ENCODE measurements around the gene ITGB1BP1. TPM values are rescaled to one million over a fixed set of nuclear protein-coding genes. Genes with fewer than 3 reads are reported as not detected.
A peak's percentile ranks its signal among the peaks of the same experiment; 100 is the strongest.

The ITGB1BP1 gene
- total and polyA plus RNA-seq, 2 of the 13 experiments (the other 11 are each of a cell fraction or from before 2014, with no cell fraction given), result 106 to 108 TPM

DNA sequence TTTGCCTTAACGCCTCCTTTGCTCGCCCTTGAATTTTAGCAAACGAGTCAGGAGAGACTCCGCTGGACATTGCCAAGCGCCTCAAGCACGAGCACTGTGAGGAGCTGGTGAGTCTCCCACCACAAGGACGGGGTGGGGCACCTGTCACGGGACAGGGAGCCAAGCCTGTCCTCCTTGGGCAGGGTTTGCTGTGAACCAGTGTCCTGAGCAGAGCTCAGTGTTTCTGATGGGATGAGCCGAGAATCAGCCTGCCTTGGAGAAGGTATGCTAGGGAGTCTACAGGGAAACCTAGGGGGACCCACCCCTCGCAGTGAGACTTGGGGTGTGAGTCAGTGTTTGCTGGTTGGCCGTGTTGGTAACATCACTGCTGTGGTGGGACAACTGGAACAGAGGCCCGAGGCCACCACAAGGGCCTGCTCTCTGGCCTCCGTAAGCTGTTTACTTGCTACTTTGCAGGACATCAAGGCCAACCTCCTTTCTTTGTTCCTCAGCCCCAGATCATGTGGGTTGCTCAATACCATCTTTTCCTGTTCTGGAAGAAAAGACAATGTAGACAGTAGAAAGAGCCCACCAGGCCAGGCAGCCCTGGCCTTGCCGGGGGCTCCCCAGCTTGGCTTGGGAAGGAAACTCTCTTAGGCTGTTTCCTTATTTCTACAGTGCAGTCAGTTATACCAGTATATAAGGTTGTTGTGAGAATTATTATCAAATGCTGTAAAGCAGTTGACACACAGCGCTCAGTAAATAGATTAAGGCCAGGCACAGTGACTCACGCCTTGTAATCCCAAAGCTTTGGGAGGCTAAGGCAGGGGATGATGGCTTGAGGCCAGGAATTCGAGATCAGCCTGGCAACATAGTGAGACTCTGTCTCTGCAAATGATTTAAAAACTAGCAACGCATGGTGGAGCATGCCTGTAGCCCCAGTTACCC lies 42.4 kb downstream of the ITGB1BP1 start (continued):
- TF ChIP-seq, protein P1, sequence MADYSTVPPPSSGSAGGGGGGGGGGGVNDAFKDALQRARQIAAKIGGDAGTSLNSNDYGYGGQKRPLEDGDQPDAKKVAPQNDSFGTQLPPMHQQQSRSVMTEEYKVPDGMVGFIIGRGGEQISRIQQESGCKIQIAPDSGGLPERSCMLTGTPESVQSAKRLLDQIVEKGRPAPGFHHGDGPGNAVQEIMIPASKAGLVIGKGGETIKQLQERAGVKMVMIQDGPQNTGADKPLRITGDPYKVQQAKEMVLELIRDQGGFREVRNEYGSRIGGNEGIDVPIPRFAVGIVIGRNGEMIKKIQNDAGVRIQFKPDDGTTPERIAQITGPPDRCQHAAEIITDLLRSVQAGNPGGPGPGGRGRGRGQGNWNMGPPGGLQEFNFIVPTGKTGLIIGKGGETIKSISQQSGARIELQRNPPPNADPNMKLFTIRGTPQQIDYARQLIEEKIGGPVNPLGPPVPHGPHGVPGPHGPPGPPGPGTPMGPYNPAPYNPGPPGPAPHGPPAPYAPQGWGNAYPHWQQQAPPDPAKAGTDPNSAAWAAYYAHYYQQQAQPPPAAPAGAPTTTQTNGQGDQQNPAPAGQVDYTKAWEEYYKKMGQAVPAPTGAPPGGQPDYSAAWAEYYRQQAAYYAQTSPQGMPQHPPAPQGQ (CRISPR knock-in tag; IDR thresholded peaks at IDR 0.05; ENCODE audit: borderline replicate concordance), result no peak
- TF ChIP-seq ATM (IDR thresholded peaks at IDR 0.05; ENCODE audit: borderline replicate concordance) (no peak), WIZ (CRISPR knock-in tag; IDR thresholded peaks at IDR 0.05) (no peak), ZNF3 (CRISPR knock-in tag; IDR thresholded peaks at IDR 0.05) (no peak), PRPF4 (IDR thresholded peaks at IDR 0.05; ENCODE audit: low read depth, low read length, poor library complexity, severe bottlenecking) (no peak), ATF7 (IDR thresholded peaks at IDR 0.05) (no peak), ATF7 (CRISPR knock-in tag; IDR thresholded peaks at IDR 0.05) (no peak), HNRNPUL1 (IDR thresholded peaks at IDR 0.05; ENCODE audit: low read depth, low read length) (no peak), SMC3 (IDR thresholded peaks at IDR 0.05; ENCODE audit: low read length) (peak; percentile 16; the same call in 1 of the 2 replicates), PHB2 (IDR thresholded peaks at IDR 0.05; ENCODE audit: partially characterized antibody) (no peak), TCF7L2 (IDR thresholded peaks at IDR 0.05; ENCODE audit: low read depth, low read length) (no peak), NFYB (CRISPR knock-in tag; IDR thresholded peaks at IDR 0.05) (no peak), SIN3A (IDR thresholded peaks at IDR 0.05; ENCODE audit: borderline replicate concordance, low read depth, low read length) (no peak), NR2C2 (CRISPR knock-in tag; IDR thresholded peaks at IDR 0.05; ENCODE audit: borderline replicate concordance) (no peak)
- TF ChIP-seq, protein P2, sequence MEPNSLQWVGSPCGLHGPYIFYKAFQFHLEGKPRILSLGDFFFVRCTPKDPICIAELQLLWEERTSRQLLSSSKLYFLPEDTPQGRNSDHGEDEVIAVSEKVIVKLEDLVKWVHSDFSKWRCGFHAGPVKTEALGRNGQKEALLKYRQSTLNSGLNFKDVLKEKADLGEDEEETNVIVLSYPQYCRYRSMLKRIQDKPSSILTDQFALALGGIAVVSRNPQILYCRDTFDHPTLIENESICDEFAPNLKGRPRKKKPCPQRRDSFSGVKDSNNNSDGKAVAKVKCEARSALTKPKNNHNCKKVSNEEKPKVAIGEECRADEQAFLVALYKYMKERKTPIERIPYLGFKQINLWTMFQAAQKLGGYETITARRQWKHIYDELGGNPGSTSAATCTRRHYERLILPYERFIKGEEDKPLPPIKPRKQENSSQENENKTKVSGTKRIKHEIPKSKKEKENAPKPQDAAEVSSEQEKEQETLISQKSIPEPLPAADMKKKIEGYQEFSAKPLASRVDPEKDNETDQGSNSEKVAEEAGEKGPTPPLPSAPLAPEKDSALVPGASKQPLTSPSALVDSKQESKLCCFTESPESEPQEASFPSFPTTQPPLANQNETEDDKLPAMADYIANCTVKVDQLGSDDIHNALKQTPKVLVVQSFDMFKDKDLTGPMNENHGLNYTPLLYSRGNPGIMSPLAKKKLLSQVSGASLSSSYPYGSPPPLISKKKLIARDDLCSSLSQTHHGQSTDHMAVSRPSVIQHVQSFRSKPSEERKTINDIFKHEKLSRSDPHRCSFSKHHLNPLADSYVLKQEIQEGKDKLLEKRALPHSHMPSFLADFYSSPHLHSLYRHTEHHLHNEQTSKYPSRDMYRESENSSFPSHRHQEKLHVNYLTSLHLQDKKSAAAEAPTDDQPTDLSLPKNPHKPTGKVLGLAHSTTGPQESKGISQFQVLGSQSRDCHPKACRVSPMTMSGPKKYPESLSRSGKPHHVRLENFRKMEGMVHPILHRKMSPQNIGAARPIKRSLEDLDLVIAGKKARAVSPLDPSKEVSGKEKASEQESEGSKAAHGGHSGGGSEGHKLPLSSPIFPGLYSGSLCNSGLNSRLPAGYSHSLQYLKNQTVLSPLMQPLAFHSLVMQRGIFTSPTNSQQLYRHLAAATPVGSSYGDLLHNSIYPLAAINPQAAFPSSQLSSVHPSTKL (CRISPR knock-in tag; IDR thresholded peaks at IDR 0.05), result peak; percentile 93
- TF ChIP-seq, protein P3, sequence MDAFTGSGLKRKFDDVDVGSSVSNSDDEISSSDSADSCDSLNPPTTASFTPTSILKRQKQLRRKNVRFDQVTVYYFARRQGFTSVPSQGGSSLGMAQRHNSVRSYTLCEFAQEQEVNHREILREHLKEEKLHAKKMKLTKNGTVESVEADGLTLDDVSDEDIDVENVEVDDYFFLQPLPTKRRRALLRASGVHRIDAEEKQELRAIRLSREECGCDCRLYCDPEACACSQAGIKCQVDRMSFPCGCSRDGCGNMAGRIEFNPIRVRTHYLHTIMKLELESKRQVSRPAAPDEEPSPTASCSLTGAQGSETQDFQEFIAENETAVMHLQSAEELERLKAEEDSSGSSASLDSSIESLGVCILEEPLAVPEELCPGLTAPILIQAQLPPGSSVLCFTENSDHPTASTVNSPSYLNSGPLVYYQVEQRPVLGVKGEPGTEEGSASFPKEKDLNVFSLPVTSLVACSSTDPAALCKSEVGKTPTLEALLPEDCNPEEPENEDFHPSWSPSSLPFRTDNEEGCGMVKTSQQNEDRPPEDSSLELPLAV (CRISPR knock-in tag; conservative IDR thresholded peaks at IDR 0.05; ENCODE audit: low read depth), result no peak
- TF ChIP-seq, protein P4, sequence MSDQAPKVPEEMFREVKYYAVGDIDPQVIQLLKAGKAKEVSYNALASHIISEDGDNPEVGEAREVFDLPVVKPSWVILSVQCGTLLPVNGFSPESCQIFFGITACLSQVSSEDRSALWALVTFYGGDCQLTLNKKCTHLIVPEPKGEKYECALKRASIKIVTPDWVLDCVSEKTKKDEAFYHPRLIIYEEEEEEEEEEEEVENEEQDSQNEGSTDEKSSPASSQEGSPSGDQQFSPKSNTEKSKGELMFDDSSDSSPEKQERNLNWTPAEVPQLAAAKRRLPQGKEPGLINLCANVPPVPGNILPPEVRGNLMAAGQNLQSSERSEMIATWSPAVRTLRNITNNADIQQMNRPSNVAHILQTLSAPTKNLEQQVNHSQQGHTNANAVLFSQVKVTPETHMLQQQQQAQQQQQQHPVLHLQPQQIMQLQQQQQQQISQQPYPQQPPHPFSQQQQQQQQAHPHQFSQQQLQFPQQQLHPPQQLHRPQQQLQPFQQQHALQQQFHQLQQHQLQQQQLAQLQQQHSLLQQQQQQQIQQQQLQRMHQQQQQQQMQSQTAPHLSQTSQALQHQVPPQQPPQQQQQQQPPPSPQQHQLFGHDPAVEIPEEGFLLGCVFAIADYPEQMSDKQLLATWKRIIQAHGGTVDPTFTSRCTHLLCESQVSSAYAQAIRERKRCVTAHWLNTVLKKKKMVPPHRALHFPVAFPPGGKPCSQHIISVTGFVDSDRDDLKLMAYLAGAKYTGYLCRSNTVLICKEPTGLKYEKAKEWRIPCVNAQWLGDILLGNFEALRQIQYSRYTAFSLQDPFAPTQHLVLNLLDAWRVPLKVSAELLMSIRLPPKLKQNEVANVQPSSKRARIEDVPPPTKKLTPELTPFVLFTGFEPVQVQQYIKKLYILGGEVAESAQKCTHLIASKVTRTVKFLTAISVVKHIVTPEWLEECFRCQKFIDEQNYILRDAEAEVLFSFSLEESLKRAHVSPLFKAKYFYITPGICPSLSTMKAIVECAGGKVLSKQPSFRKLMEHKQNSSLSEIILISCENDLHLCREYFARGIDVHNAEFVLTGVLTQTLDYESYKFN (CRISPR knock-in tag; conservative IDR thresholded peaks at IDR 0.05), result peak; percentile 83
- TF ChIP-seq, protein P5, sequence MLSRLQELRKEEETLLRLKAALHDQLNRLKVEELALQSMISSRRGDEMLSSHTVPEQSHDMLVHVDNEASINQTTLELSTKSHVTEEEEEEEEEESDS (CRISPR knock-in tag; IDR thresholded peaks at IDR 0.05; ENCODE audit: borderline replicate concordance), result no peak

Measured in HepG2 (cell line).